Activated B cell treated with CpG ODN at 0.5 μM for 24 hours (primary cell): ENCODE data around the gene BCL6. TPM values are rescaled to one million over a fixed set of nuclear protein-coding genes. Genes with fewer than 3 reads are reported as not detected.
A peak's percentile ranks its signal among the peaks of the same experiment; 100 is the strongest.

Experiments used
- ATAC-seq: fragments of 200-7000 bp; cut with Tn5 transposase; one replicate; pipeline ENCODE4 v1.10.0; 2021; ENCODE audit warnings: low read depth, mild to moderate bottlenecking, moderate library complexity
- CTCF ChIA-PET: fragments of 350-600 bp; sonication (Branson Sonifier 250); formaldehyde crosslinking; loops from one replicate; lab custom pipeline; 2021; ENCODE audit warnings: antibody characterized with exemption; lab: Charles Lee
- POLR2A ChIA-PET: fragments of 350-600 bp; sonication (Branson Sonifier 250); formaldehyde crosslinking; loops from one replicate; lab custom pipeline; 2021; ENCODE audit warnings: antibody characterized with exemption; lab: Charles Lee
- DNase-seq: peaks from one replicate; pipeline ENCODE4 v3.0.0; 2022
- H3K27ac Mint-ChIP-seq: one replicate; pipeline ENCODE4 v1.8.0; 2020; ENCODE audit warnings: mixed read lengths
- H3K27me3 Mint-ChIP-seq: one replicate; pipeline ENCODE4 v1.8.0; 2021; ENCODE audit warnings: mixed read lengths
- H3K36me3 Mint-ChIP-seq: one replicate; pipeline ENCODE4 v1.8.0; 2021; ENCODE audit warnings: low read depth, mixed read lengths
- H3K4me1 Mint-ChIP-seq: one replicate; pipeline ENCODE4 v1.8.0; 2021; ENCODE audit warnings: mixed read lengths
- H3K4me3 Mint-ChIP-seq: one replicate; pipeline ENCODE4 v1.8.0; 2020; ENCODE audit warnings: mild to moderate bottlenecking, mixed read lengths
- H3K9me3 Mint-ChIP-seq: one replicate; pipeline ENCODE4 v1.8.0; 2020; ENCODE audit warnings: mixed read lengths
- CTCF ChIP-seq: fragments of 200-600 bp; IDR thresholded peaks from one replicate; pipeline ENCODE4 v1.8.0; 2022; ENCODE audit warnings: antibody characterized with exemption, mild to moderate bottlenecking
- intact Hi-C: fragments of 100-400 bp; cut with micrococcal nuclease; formaldehyde crosslinking; loops from one replicate; pipeline ENCODE4 v1.15.1; 2024
- total RNA-seq: library from RNA; stranded (reverse); gene quantifications from 2 replicates; pipeline ENCODE4 v1.2.3, GENCODE V29; 2022

The BCL6 gene
- total RNA-seq, 1 donor from 2014 or later = 100 TPM

- DNase-seq = peak; percentile 32
- Mint-ChIP-seq H3K27ac (no peak overlapping the region), H3K27me3 (no peaks in the 10 kb centered on the region), H3K36me3 (no peaks in the 10 kb centered on the region), H3K4me3 (no peak overlapping the region), H3K4me1 (no peaks in the 10 kb centered on the region), H3K9me3 (no peaks in the 10 kb centered on the region)
- no peak for TF ChIP-seq CTCF
- ATAC-seq = peak; percentile 98
- intact Hi-C loops = loop anchor here (1.0 to 5.0 kb wide), 6 partner anchors 35 to 1434 kb away; no protein-coding TSS in a partner anchor
- ChIA-PET CTCF (interaction anchor here (1.0 to 5.9 kb wide), 9 partner anchors 26 to 1247 kb away, joined by 3 to 58 read pairs (median 3); no protein-coding TSS in a partner anchor), POLR2A (no interaction called here)
Measured at GRCh38 chr3:187714404-187714979, 30.8 kb downstream of the BCL6 start.

GRCh38 chr3:187713504-187713903 is 31.8 kb downstream of the BCL6 start:
- ChIA-PET POLR2A (no interaction called here), CTCF (interaction anchor here (1.0 to 5.9 kb wide), 8 partner anchors 27 to 1242 kb away, joined by 3 to 58 read pairs (median 4); no protein-coding TSS in a partner anchor)
- Mint-ChIP-seq H3K4me1 (no peaks in the 10 kb centered on the region), H3K4me3 (no peak overlapping the region), H3K9me3 (no peaks in the 10 kb centered on the region), H3K27ac (no peak overlapping the region), H3K27me3 (no peaks in the 10 kb centered on the region), H3K36me3 (no peaks in the 10 kb centered on the region)
- intact Hi-C loops = loop anchor here (5.0 kb wide), 1 partner anchor 866 kb away; no protein-coding TSS in a partner anchor
- ATAC-seq = no peak
- DNase-seq = no peak
- TF ChIP-seq CTCF = no peak

- TF ChIP-seq CTCF = no peak
- Mint-ChIP-seq H3K4me1 (no peaks in the 10 kb centered on the region), H3K4me3 (no peak overlapping the region), H3K27ac (no peak overlapping the region), H3K9me3 (no peaks in the 10 kb centered on the region), H3K36me3 (no peaks in the 10 kb centered on the region), H3K27me3 (no peaks in the 10 kb centered on the region)
- no peak for DNase-seq
- ChIA-PET POLR2A (no interaction called here), CTCF (interaction anchor here (0.9 to 1.1 kb wide), 2 partner anchors 10 to 392 kb away, joined by 3 to 4 read pairs; no protein-coding TSS in a partner anchor)
- no peak for ATAC-seq
- intact Hi-C loops = no loop called here
Measured at GRCh38 chr3:187709155-187709554, 36.1 kb downstream of the BCL6 start.

- POLR2A ChIA-PET = no interaction called here
- no peak for ATAC-seq
- intact Hi-C loops = no loop called here
- Mint-ChIP-seq H3K4me3 (no peak overlapping the region), H3K27me3 (no peaks in the 10 kb centered on the region), H3K27ac (no peak overlapping the region), H3K4me1 (no peaks in the 10 kb centered on the region), H3K9me3 (no peaks in the 10 kb centered on the region), H3K36me3 (no peaks in the 10 kb centered on the region)
- CTCF ChIA-PET = interaction anchor here (0.9 kb wide), 1 partner anchor 10 kb away, joined by 3 read pairs; no protein-coding TSS in a partner anchor
- no peak for DNase-seq
- no peak for TF ChIP-seq CTCF
Measured at GRCh38 chr3:187708696-187709095, 36.6 kb downstream of the BCL6 start.

- no peaks in the 10 kb centered on the region for H3K27me3 Mint-ChIP-seq
- no peaks in the 10 kb centered on the region for H3K9me3 Mint-ChIP-seq
- H3K36me3 Mint-ChIP-seq = no peaks in the 10 kb centered on the region
- no peak for TF ChIP-seq CTCF
- intact Hi-C loops = no loop called here
- no peak overlapping the region for H3K4me3 Mint-ChIP-seq
- ChIA-PET CTCF (interaction anchor here (2.1 kb wide), 1 partner anchor 27 kb away, joined by 7 read pairs; no protein-coding TSS in a partner anchor), POLR2A (no interaction called here)
- H3K27ac Mint-ChIP-seq = no peak overlapping the region
- no peaks in the 10 kb centered on the region for H3K4me1 Mint-ChIP-seq
- DNase-seq = no peak
- no peak for ATAC-seq
Measured at GRCh38 chr3:187706971-187707370, 38.3 kb downstream of the BCL6 start.
